GM19463 (cell line): ENCODE data around the gene VGLL4.
"Not testable (repeated sequence)": the region's sequence is repeated elsewhere in the genome, so short reads cannot be mapped to it uniquely, and the experiment has no call there.

Source experiments
- ATAC-seq: cut with Tn5 transposase; IDR thresholded peaks from one replicate; pipeline ENCODE4 v1.9.1; 2021; ENCODE audit warnings: mild to moderate bottlenecking, moderate library complexity; ENCODE audit not compliant: unreplicated experiment

Gene VGLL4, protein sequence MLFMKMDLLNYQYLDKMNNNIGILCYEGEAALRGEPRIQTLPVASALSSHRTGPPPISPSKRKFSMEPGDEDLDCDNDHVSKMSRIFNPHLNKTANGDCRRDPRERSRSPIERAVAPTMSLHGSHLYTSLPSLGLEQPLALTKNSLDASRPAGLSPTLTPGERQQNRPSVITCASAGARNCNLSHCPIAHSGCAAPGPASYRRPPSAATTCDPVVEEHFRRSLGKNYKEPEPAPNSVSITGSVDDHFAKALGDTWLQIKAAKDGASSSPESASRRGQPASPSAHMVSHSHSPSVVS

GRCh38 chr3:11643605-11644087 lies at the start of gene VGLL4:
Gene VGLL4 (minus strand): TSS chr3:11643915. CDS start chr3:11643518, 397 bp downstream.
- ATAC-seq, result peak; percentile 56

DNA sequence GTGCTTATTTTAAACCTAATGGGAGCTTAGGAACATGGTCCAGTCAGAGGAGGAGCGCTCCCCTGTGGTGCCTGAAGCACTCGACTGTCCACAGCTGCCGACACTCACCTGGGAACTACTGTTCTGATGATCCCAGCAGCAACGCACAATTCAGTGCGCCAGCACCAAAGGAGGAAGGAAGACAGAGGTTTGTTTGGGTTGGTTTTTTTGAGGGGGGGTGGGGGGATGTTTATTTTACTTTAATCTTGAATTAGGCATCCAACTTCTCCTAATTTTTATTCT lies 48.8 kb upstream of the VGLL4 start:
- ATAC-seq, result no peak

DNA sequence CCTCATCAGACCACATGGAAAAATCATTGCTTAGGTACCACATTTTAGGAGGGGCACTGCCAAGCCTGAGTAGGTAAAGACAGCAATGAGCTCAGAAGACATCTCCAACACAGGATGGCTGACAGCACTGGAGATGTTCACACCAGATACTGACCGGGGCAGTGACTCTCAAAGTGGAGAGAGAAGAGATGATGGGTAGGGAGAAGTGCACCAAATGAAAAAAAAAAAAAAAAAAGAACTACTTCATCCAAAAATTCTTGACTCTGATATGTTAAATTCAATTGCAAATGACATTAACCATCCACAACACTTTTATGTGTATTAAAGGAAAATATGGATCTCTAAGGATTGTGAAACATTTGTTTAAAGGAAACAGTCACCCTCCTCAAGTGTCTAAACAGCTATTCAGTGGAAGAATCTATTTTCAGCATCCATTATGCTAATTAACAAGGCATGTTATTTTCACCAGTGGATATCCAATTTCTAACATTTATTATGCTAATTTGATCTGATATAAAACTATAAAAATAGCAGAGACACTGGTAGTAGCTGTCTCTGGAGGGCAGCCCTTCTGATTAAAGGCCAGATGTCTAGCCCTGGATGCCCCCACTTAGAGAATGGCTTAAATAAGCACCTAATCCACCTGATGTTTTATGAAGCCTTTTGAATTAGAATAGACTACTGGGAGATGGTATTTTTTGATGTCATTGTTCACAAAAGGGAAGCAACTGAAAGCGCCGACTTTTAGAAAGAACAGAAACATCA lies 48.2 kb upstream of the VGLL4 start:
- no peak for ATAC-seq

- ATAC-seq, result no peak
These were observed 47.4 kb upstream of the VGLL4 start for GRCh38 chr3:11690863-11691766.

GRCh38 chr3:11689749-11690148 lies 46.0 kb upstream of the VGLL4 start:
- ATAC-seq, result no peak

- not testable (repeated sequence) for ATAC-seq
These were observed 41.3 kb upstream of the VGLL4 start for GRCh38 chr3:11684980-11685379.

DNA sequence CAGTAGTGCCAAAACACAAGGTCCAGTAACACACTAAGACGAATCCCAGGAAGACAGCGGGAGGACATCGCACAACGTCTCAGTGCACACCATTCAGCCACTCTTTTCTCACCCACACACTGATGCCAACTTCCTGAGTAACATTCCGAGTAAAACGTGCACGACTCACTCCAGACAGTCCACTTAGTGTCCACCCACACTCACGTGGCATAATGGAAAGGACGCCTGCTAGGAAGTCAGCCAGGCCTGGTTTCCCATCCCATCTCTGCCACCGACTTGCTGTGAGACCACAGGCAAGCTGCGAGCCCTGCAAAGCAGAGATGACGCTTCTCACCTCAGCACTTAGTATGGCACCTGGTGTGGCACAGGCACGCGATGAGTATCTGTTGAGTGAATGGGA lies 36.8 kb upstream of the VGLL4 start:
- ATAC-seq, result no peak

GRCh38 chr3:11679964-11680363 lies 36.2 kb upstream of the VGLL4 start:
- ATAC-seq, result no peak

DNA sequence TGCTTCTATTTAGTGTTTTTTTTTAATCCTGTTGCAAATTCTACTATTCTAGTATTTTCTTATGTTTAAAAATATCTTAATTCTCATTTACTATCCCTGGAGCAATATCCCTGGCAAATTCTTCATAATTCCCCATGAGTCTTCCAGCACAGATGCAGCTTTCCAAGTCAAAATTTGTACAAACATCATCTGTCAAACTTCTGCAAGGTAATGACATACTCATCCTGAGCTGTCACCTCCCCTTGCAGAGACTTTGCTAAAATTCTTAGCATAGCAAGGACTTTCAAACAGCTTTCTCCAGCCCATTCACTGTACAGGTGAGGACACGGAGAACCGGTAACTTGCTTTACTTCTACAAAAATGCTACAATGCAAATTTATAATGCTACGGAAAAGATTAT lies 28.6 kb upstream of the VGLL4 start:
- ATAC-seq, result no peak

GRCh38 chr3:11671648-11672100 lies 28.0 kb upstream of the VGLL4 start:
- ATAC-seq, result no peak

DNA sequence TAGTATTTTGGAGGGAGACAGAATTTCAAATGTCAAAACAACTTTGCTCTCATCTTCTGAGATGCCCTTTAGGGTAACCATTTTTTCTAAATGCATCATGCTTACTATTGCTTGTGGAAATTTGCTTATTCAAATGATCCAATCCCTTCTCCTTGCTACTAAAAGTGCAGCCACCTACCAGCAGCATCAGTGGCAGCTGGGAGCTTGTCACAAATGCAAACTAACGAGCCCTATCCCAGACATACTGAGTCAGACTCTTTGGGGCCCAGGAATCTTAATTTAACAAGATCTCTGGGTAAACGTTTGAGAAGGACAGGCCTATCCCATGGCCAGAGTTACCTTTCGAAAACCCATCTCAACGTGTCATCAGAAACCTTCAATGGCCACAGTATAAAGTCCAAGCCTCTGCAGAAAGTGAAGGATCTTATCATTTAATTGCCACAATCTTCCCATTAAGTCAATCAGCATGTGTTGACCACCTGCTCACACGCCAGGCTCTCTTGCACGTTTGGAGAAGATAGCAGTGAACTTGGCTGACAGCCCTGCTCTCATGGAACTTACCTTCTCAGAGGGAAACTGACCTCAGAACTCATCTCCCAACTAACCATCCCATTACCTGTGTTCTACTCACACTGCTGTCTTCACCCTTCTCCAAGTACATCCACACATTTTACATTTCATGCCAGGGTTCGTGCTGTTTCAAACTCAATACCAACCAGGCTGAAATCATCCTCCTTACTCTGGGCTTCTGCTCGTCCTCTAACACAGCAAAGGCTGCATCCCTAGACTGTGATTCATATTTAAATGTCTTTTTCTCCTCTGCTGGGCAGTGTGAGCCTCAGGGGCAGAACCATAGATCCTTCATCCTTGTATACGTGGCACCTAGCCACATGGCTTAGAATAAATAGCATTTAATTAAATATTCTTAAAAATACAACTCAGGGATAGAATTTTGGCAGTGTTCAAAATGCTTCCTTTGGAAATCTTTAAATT lies 24.8 kb upstream of the VGLL4 start:
- no peak for ATAC-seq

DNA sequence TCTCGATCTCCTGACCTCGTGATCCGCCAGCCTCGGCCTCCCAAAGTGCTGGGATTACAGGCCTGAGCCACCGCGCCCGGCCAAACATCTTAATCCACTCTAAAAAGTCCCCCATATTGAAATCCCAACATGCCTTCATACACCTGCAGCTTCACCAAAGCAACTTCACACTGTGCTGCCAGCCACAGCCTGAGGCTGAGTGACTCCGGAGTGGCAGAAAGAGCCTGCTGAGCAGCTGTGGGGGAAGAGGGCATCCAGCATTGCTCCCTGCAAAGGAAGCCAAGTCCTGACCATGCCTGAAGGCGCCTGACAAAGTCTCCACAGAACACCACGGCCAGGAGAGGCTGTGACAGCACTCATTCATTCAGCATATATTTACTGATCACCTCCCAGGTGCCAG lies 21.6 kb upstream of the VGLL4 start:
- no peak for ATAC-seq

- no peak for ATAC-seq
These were observed 18.8 kb upstream of the VGLL4 start for GRCh38 chr3:11662392-11662990.

DNA sequence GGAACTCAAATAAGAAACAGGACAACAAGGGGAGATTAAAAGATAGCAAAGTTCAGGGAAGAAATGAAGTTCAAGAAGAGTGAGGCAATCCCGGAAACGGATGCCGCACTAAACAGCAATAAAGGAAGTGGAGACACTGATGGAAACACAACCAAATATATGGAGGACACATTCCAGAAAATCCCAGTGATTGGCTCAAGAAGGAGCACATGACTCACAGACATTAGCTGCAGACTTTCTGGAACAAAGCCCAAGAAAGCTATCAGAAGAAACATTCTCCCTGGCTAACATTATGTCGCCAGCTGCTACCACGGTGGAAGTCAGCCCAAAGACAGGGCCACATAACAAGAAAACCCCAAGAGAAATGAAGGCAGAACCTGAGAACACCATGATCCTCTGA lies 18.1 kb upstream of the VGLL4 start:
- no peak for ATAC-seq

DNA sequence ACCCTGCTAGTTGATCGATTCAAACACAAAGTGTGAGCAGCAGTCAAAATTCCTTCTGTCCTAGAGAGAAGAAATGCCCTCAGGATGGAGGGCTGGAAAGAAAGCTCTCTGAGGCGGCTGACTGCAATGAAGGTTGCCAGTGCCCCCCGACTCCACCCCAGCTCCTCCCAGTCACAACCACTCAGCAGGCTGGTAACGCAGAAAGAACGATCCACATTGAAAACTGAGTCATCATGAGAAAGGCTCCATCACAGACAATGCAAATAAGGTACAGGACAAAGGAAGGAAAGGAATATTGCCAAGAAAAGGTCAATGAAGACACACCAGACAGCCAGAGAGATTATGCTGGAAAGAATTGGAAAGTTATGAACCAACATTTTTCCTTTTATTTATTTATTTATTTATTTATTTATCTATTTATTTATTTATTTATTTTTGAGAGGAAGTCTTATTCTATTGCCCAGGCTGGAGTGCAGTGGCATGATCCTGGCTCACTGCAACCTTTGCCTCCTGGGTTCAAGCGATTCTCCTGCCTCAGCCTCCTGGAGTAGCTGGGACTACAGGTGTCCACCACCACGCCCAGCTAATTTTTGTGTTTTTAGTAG lies 17.4 kb upstream of the VGLL4 start:
- no peak for ATAC-seq

GRCh38 chr3:11660242-11660641 lies 16.5 kb upstream of the VGLL4 start:
- ATAC-seq, result no peak

DNA sequence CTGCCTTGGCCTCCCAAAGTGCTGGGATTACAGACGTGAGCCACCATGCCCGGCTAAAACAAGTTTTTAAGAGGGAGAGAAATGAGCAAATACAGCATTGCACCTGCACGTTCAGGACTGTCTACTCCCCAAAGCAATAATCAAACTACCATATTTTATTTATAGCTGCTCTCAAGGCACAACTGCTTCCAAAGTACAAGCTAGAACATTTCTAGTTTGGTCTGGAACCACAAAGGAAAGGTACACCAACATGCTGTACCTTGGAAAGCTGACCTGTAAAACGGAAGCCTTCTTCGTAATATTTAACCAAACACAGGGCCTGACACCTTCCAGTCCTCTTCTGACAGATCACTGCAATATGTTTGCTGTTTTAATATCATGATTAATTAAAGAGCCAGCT lies 14.5 kb upstream of the VGLL4 start:
- no peak for ATAC-seq

- ATAC-seq, result no peak
These were observed 11.6 kb upstream of the VGLL4 start for GRCh38 chr3:11655196-11655928.

DNA sequence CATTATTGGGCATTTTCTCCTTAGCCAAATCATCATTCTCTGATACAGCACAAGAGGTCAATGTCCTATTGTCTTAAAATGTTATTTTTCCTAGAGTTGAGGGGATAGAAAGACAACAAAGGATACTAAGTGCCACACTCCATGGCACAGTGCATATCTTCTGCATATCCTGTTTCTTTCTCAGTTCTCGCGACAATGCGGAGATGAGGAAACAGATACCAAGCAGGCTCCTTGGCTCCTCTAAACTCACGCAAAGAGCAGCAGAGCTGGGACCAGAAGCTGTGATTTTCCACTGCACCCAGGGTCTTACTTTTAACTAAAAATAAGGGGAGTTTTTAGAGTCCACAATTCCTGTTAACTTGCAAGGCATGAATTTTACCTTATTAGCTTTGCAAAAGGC lies 10.5 kb upstream of the VGLL4 start:
- no peak for ATAC-seq
